ENCODE results near the gene RPTOR.

- TF ChIP-seq CTCF (conservative IDR thresholded peaks at IDR 0.05; ENCODE audit: low read depth, low read length) (no peak), EZH2phosphoT487 (IDR thresholded peaks at IDR 0.05; ENCODE audit: borderline replicate concordance, low read length) (no peak), EZH2 (IDR thresholded peaks at IDR 0.05; ENCODE audit: low read length, unreplicated experiment) (no peak)
Measured at GRCh38 chr17:80876950-80877728, 332.5 kb downstream of the RPTOR start.
